Measurements from ENCODE around the gene CEMIP.

The CEMIP gene

GRCh38 chr15:80854104-80854503, 74.9 kb downstream of the CEMIP start:
- no peak for DNase-seq

GRCh38 chr15:80855206-80855605, 76.0 kb downstream of the CEMIP start:
- DNase-seq, result no peak

DNA sequence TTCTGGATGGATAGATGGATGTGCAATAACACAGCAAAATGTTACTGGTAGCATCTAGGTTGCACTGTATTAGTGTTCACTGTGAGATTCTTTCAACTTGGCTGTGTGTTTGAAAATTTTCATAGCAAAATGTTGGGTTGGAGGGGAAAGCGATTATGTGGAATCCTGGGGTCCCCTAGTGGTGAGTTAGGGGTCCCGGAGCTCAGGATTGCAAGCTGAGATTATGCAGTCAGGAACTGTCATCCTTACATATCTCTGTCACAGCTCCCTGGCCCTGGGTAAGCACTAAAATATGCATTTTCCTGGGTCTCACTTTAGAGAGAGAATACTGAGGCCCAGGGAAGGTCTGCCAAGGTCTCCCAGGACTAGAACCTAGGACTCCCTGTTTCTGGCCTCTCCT, 77.2 kb downstream of the CEMIP start:
- no peak for DNase-seq

DNA sequence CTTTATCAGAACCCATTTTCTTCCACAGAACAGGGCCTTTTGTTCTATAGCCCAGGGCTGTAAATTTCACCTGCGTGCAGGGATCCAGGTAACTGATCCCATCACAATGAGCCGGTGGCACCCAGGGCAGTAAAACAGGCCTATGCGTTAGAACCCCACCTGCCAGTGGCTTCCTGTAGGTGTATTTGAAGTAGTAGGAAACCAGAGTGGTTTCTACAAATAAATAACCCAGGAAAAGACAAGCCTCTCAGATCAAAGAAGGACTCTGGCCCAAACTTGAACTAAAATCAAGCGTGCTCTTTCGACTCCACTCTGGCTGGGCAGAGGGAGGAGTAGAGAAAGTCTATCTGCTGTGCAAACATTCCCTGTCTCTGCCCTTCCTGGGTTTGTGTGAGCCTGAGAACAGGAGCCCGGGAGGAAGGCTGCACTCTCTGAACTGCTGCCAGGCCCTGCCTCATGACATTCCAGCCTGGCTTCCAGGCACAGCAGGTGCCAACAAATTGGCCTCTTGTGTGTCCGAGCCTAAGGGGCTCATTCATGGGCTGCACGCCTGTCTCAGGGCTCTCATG, 77.7 kb downstream of the CEMIP start:
- DNase-seq, result no peak

DNA sequence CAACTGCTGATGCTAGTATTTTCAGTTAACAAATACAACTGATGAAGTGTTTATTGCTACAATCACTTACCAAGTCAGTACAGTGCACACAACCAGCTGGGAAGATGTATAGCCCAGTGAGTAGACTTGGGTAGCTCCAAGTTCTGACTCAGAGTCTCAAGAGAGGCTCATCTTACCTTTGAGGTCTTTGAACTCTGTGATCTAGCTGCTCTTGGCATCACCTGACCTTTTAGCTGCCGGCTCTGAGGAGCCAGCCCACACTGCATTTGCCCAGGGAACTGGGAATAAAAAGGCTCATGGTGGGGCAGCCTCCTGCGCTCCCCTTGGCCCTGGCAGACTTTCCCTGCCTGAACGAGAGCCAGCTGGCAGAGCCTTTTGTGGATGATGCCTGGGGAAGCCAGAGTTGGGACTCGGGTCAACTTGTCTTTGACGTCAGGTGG, 82.6 kb downstream of the CEMIP start:
- no peak for DNase-seq

DNA sequence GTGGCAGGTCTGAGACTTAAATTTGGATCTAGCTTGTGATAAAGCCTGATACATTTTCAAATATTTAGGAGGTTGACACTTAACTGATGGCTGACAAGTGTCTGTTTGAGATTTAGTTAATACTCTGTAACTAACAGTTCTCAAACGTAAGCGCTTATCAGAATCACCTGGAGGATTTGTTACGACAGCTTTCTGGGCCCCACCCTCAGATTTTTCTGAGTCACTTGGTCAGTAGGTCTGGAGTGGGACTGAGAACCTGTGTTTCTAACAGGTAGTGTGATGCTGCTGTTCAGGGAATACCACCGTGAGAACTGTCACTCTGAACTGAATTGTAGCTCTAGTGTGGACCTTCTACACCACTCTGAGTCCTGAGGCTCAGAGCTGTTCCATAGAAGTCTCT, 85.5 kb downstream of the CEMIP start:
- no peak for DNase-seq

GRCh38 chr15:80866936-80867335, 87.8 kb downstream of the CEMIP start:
- DNase-seq, result no peak

DNA sequence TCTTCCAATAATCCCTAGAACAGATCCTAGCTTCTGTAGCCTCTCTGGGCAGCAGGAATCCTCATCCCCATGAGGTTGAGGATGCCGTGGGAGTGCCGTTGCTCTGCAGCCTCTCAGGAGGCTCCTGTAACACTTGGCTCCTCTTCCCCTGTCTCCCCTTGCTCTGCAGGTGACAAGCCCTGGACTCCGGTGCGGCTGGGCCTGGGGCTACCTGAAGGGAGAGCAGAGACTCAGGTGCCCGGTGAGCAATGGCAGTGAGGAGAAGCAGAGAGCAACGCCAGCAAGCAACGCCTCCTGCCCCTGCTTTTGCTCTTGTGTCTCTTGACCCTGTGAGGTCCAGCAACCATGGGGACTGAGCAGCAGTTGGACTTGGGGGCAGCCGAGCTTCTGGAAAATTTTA, 91.2 kb downstream of the CEMIP start:
- no peak for DNase-seq

- no peak for DNase-seq
Measured at GRCh38 chr15:80870893-80871292, 91.7 kb downstream of the CEMIP start.

DNA sequence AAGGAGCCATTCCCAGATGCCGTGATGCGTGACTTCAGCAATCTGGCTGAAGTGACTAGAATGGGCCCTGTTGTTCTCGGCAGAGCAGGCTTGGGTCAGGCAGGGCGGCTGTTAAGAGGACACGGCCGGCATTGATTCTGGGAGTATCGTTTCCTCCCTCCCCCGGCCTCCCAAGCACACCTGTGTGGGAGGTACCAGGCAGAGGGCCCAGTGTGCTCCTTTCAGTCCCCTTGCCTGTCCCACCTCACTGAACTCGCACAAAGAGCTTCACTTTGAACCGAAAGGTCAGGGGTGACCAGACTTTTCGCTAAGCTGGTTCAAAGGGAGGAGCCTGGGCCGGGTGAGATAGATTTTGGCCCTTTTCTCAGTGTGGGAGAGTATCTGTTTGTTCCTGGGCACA, 92.7 kb downstream of the CEMIP start:
- no peak for DNase-seq

DNA sequence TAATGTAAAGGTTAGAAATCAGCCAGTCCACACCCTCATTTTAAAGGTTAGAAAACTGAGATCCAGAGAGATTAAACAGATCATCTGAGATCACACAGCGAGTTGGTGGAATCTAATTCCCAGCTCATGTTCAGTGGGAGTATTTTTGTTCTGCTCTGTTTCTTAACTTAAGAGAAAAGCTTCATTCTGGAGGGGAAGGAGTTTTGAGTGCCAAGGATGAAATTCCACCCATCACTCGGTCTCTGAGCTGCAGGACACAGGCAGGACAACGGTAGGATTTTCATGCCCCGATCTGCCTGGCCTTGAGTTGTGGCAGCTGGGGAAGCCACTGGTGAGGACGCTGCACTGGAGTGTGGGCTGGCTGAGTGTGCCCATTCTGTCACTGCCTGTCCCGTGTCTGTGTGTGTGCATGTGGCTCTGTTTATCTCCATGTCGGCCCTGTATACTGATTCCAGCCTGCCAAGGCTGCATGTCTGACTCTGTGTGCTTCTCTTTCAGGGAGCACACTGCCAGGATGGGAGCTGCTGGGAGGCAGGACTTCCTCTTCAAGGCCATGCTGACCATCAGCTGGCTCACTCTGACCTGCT, 94.3 kb downstream of the CEMIP start:
- DNase-seq, result no peak

- no peak for DNase-seq
Measured at GRCh38 chr15:80875568-80876347, 96.6 kb downstream of the CEMIP start.

DNA sequence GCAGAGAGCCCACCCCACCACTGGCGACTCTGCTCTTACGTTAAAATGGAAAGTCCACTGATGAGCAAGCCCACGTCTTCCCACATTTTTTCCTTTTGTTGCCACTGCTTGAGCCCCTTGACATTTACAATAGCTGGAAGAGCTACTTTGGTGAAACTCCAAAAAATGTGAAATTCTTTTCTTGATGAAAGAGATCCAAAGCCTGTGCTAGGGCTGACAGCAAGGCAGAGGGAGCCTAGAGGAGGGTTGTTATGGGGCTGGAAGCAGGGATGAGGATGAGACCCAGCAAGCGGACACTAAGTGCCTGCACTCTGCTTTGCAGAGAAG, 97.1 kb downstream of the CEMIP start:
- DNase-seq, result no peak

- no peak for DNase-seq
Measured at GRCh38 chr15:80878242-80878866, 99.2 kb downstream of the CEMIP start.

DNA sequence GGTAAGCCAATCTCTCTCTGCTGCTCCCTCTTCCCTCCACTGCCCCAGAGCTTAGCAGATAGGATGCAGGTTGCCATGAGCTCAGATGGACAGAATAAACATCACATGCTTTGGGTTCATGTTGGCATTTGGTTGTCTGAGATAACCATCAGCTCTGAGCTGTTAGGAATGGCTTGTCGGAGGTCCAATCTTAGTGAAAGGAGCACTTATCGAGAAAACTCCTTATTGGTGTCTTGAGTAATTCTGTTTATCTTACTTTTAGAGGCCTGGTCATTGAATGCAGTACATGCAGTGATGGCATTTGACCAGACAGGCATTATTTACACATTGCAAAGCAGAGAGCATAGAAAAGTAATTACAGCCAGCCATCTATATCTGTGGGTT, 99.7 kb downstream of the CEMIP start:
- no peak for DNase-seq

- no peak for DNase-seq
Measured at GRCh38 chr15:80880086-80880485, 100.9 kb downstream of the CEMIP start.

- DNase-seq, result no peak
Measured at GRCh38 chr15:80883641-80884040, 104.5 kb downstream of the CEMIP start.

GRCh38 chr15:80885016-80885579, 105.9 kb downstream of the CEMIP start:
- no peak for DNase-seq

- no peak for DNase-seq
Measured at GRCh38 chr15:80887148-80887547, 108.0 kb downstream of the CEMIP start.

GRCh38 chr15:80888846-80889245, 109.7 kb downstream of the CEMIP start:
- DNase-seq, result no peak

- DNase-seq, result no peak
Measured at GRCh38 chr15:80890341-80891005, 111.3 kb downstream of the CEMIP start.

DNA sequence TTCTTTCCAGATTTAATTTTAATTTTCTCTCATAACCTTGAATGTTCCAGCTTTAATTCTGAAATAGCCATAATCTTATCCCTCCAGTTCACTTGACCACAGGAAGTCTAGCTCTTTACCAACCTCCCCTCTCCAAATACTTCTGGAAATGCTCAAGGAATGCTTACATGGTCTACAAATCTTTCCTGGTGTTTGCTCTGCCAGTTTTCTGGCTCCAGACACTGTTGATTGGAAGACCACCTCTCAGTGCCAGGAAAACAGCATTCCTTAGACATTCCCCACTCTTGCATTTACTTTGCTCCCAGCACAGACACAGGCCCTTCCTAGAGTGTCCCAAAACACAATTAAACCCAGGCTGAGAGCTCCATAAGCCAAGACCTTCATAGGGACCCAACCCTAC, 111.8 kb downstream of the CEMIP start:
- no peak for DNase-seq

- DNase-seq, result no peak
Measured at GRCh38 chr15:80892414-80892813, 113.2 kb downstream of the CEMIP start.

Data from CD4-positive, alpha-beta T cell treated with Interleukin-1 beta for 1 hour (primary cell).